VCaP (cell line): ENCODE data around the gene TOP3A.

Source experiments
- H3K27ac ChIP-seq: fragments of 450-650 bp; 2 replicates; pipeline ENCODE4 v1.5.1; 2017
- CTCF ChIP-seq: fragments of 450-650 bp; conservative IDR thresholded peaks from 2 replicates; pipeline ENCODE4 v1.5.1; 2017; ENCODE audit warnings: mild to moderate bottlenecking, moderate library complexity

The TOP3A gene

DNA sequence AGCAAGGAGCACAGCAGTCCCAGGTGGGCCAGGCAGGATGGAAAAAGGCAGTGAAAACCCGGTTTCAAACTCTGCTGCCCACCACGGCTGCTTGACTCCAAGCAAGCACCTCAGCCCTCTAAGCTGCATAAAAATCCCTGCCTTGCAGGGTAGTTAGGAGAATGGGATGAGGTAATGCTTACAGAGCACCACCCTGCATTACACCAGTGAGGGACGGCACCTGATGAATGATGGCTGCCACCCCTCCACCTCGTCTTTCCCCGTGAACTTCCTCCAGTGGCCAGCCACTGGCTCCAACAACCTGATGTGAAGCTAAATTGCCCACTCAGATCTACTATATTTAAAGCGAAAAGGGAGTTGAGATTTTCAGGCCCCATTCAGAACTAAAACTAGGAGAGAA is 33.0 kb downstream of the TOP3A start:
- TF ChIP-seq CTCF = no peak
- no peak overlapping the region for H3K27ac ChIP-seq

DNA sequence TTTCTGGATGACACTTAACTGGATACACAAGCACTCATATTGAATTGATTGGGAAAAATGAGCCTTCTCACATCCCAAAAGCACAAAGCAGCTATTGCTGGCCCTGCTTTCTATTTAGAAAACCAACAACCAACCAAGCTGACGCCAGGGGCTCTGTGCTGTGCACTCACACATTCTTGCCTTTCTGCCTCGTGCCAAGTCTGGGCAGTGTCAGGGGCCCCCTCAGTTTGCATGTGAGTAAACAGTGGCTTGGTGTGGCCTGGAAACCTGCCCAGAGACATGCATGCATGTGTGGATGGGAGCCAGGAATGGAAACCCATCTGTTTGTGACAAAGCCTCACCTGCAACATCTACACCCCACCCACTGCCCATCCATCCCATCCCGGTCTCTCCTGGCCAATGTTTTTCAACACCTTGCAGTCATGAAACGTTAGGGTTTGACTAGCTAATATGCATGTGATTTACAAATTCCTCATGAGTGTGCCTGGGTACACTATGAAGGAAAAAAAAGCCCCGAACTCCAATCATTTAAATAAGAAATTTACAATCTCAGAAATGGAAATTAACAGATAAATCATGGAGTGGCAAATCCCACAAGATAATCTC is 33.9 kb downstream of the TOP3A start:
- no peak overlapping the region for H3K27ac ChIP-seq
- TF ChIP-seq CTCF = no peak

DNA sequence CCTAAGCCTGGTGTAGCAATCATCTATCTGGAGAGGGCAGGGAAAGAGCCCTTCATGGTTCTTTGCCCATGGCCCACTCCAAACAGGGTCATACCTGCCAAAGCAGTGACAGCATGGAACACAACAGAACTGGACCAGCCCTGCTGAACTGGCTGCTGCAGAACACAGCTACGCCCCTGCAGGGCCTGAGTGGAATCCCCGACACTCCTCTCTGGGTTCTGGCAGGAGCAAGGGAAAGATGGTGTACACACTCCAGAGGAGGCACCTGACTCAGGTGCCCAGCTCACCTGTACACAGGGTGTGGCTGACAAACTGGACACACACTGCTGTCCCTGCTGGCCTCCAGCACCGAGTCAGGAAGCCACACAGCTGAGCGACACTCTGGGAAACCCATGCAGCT is 34.5 kb downstream of the TOP3A start:
- no peak for TF ChIP-seq CTCF

GRCh38 chr17:18278867-18279266 is 35.9 kb downstream of the TOP3A start:
- no peak overlapping the region for H3K27ac ChIP-seq
- no peak for TF ChIP-seq CTCF

More for the DNA sequence above, 34.5 kb downstream of the TOP3A start:
- no peak overlapping the region for H3K27ac ChIP-seq

GRCh38 chr17:18277076-18277475 is 37.7 kb downstream of the TOP3A start:
- TF ChIP-seq CTCF = no peak
- H3K27ac ChIP-seq = no peak overlapping the region

- TF ChIP-seq CTCF = no peak
- no peak overlapping the region for H3K27ac ChIP-seq
Measured at GRCh38 chr17:18270046-18270931, 44.5 kb downstream of the TOP3A start.

DNA sequence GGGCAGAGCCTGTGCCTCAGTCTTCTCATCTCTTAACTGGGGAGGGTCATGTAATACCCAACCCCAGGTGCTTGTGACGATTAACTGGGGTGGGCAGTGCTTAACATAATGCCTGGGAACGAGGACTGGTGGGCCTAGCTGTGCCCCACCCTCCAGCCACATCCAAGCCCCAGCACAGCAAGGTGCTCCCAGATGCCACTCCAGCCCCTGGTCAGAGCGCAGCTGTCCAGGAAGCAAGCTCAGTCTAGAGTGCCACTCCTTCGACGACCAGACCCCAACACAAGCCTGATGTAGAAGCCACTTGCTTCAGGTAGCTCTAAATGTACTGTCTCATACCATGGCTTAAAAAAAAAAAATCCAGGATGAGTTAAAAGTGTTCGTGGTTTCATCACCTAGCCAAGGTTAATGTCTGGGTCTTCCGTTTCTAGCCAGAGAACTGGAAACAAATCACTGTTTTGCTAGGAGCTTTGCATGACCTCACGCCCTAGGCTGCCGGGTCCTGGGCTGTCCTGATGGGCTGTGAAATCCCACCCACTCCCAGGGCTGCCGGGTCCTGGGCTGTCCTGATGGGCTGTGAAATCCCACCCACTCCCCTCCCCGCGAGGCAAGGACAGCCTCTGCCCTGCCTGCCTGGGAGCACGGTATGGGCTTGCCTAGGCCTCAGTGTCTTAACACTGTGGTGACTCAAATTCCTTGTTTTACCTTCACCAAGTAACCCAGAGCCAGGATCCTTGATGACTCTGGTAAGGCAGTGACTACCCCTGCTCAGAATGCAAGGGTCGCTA is 46.7 kb downstream of the TOP3A start:
- TF ChIP-seq CTCF = no peak
- H3K27ac ChIP-seq = no peak overlapping the region
